ENCODE data around the gene AGAP5. TPM values are rescaled to one million over a fixed set of nuclear protein-coding genes. Genes with fewer than 3 reads are reported as not detected.
"Not testable (repeated sequence)": the region's sequence is repeated elsewhere in the genome, so short reads cannot be mapped to it uniquely, and the experiment has no call there.

The AGAP5 gene
- total and polyA plus RNA-seq, 10 of the 15 experiments (the other 5 are each of a cell fraction or from before 2014, with no cell fraction given), result 0.68 to 8.5 (median 6.7) TPM; not detected in 1

- H3K79me2 ChIP-seq (ENCODE audit: control insufficient read depth, insufficient read depth, low read length); DNase-seq (ENCODE audit: low read depth, low spot score); SMC1A ChIA-PET (ENCODE audit: uncharacterized antibody, unreplicated experiment); H3K4me3 ChIP-seq; intact Hi-C loops (cut with micrococcal nuclease; ENCODE audit: unreplicated experiment); CTCF ChIA-PET; H3K4me2 ChIP-seq (ENCODE audit: control insufficient read depth, insufficient read depth); H3K4me1 ChIP-seq (ENCODE audit: control insufficient read depth, insufficient read depth, low read length); POLR2A ChIA-PET; H4K20me1 ChIP-seq (ENCODE audit: control insufficient read depth, insufficient read depth); H3K9ac ChIP-seq (ENCODE audit: control insufficient read depth, insufficient read depth, low read length); H3K27me3 ChIP-seq (replicated peaks in 1 of 2; ENCODE audit: control insufficient read depth in 2 of 2, insufficient read depth in 2 of 2, low read length in 1 of 2); H2AFZ ChIP-seq (ENCODE audit: control insufficient read depth, low read depth, low read length); FAIRE-seq; H3K9me3 ChIP-seq (replicated peaks; ENCODE audit: control insufficient read depth, insufficient read depth, low read length); ATAC-seq; RAD21 ChIA-PET (ENCODE audit: unreplicated experiment); in situ Hi-C loops (cut with MboI); H3K27ac ChIP-seq (ENCODE audit: control insufficient read depth, insufficient read depth): not testable (repeated sequence)
- 75% methylated on average over 3 of the region's 3 CpGs for WGBS (ENCODE audit: insufficient coverage, insufficient replicate concordance, low lambda C conversion rate, missing lambda C conversion rate)
- peaks cover 0 to 13% of the 10 kb centered on the region in 2 experiments; a peak in 3 of 4 replicates for H3K36me3 ChIP-seq (ENCODE audit: control insufficient read depth in 2 of 2, insufficient read depth in 2 of 2, low read length in 1 of 2)
- TSS peak; percentile 9 for BruUV-seq (replicated peaks)
These were observed 16.6 kb upstream of the AGAP5 start for GRCh38 chr10:73714483-73714882.

- H3K4me2 ChIP-seq (ENCODE audit: control insufficient read depth, insufficient read depth); H3K27me3 ChIP-seq (replicated peaks in 1 of 2; ENCODE audit: control insufficient read depth in 2 of 2, insufficient read depth in 2 of 2, low read length in 1 of 2); POLR2A ChIA-PET; RAD21 ChIA-PET (ENCODE audit: unreplicated experiment); H3K9me3 ChIP-seq (replicated peaks; ENCODE audit: control insufficient read depth, insufficient read depth, low read length); H3K4me1 ChIP-seq (ENCODE audit: control insufficient read depth, insufficient read depth, low read length); FAIRE-seq; H3K27ac ChIP-seq (ENCODE audit: control insufficient read depth, insufficient read depth); H3K79me2 ChIP-seq (ENCODE audit: control insufficient read depth, insufficient read depth, low read length); H4K20me1 ChIP-seq (ENCODE audit: control insufficient read depth, insufficient read depth); intact Hi-C loops (cut with micrococcal nuclease; ENCODE audit: unreplicated experiment); BruUV-seq (replicated peaks); DNase-seq (ENCODE audit: low read depth, low spot score); H2AFZ ChIP-seq (ENCODE audit: control insufficient read depth, low read depth, low read length); in situ Hi-C loops (cut with MboI); SMC1A ChIA-PET (ENCODE audit: uncharacterized antibody, unreplicated experiment); H3K4me3 ChIP-seq; CTCF ChIA-PET; ATAC-seq; H3K9ac ChIP-seq (ENCODE audit: control insufficient read depth, insufficient read depth, low read length): not testable (repeated sequence)
- 100% methylated on average over 3 of the region's 3 CpGs for WGBS (ENCODE audit: insufficient coverage, insufficient replicate concordance, low lambda C conversion rate, missing lambda C conversion rate)
- H3K36me3 ChIP-seq (ENCODE audit: control insufficient read depth in 2 of 2, insufficient read depth in 2 of 2, low read length in 1 of 2), result peaks cover 0 to 13% of the 10 kb centered on the region in 2 experiments; a peak in 3 of 4 replicates
These were observed 16.0 kb upstream of the AGAP5 start for GRCh38 chr10:73713912-73714311.

- H3K36me3 ChIP-seq (ENCODE audit: control insufficient read depth in 2 of 2, insufficient read depth in 2 of 2, low read length in 1 of 2); H3K4me2 ChIP-seq (ENCODE audit: control insufficient read depth, insufficient read depth); SMC1A ChIA-PET (ENCODE audit: uncharacterized antibody, unreplicated experiment); BruUV-seq (replicated peaks); H3K4me3 ChIP-seq; RAD21 ChIA-PET (ENCODE audit: unreplicated experiment); H3K79me2 ChIP-seq (ENCODE audit: control insufficient read depth, insufficient read depth, low read length); H3K27me3 ChIP-seq (replicated peaks in 1 of 2; ENCODE audit: control insufficient read depth in 2 of 2, insufficient read depth in 2 of 2, low read length in 1 of 2); intact Hi-C loops (cut with micrococcal nuclease; ENCODE audit: unreplicated experiment); H3K27ac ChIP-seq (ENCODE audit: control insufficient read depth, insufficient read depth); in situ Hi-C loops (cut with MboI); H3K9me3 ChIP-seq (replicated peaks; ENCODE audit: control insufficient read depth, insufficient read depth, low read length); H2AFZ ChIP-seq (ENCODE audit: control insufficient read depth, low read depth, low read length); DNase-seq (ENCODE audit: low read depth, low spot score); ATAC-seq; POLR2A ChIA-PET; CTCF ChIA-PET; H3K4me1 ChIP-seq (ENCODE audit: control insufficient read depth, insufficient read depth, low read length); H4K20me1 ChIP-seq (ENCODE audit: control insufficient read depth, insufficient read depth); H3K9ac ChIP-seq (ENCODE audit: control insufficient read depth, insufficient read depth, low read length); FAIRE-seq: not testable (repeated sequence)
- WGBS (ENCODE audit: insufficient coverage, insufficient replicate concordance, low lambda C conversion rate, missing lambda C conversion rate), result 97% methylated on average over 5 of the region's 5 CpGs
These were observed 13.8 kb upstream of the AGAP5 start for GRCh38 chr10:73711683-73712082.

- CTCF ChIA-PET; H3K4me3 ChIP-seq; BruUV-seq (replicated peaks); H3K27ac ChIP-seq (ENCODE audit: control insufficient read depth, insufficient read depth); in situ Hi-C loops (cut with MboI); H3K27me3 ChIP-seq (replicated peaks in 1 of 2; ENCODE audit: control insufficient read depth in 2 of 2, insufficient read depth in 2 of 2, low read length in 1 of 2); SMC1A ChIA-PET (ENCODE audit: uncharacterized antibody, unreplicated experiment); H3K79me2 ChIP-seq (ENCODE audit: control insufficient read depth, insufficient read depth, low read length); H3K9me3 ChIP-seq (replicated peaks; ENCODE audit: control insufficient read depth, insufficient read depth, low read length); DNase-seq (ENCODE audit: low read depth, low spot score); H4K20me1 ChIP-seq (ENCODE audit: control insufficient read depth, insufficient read depth); H3K4me2 ChIP-seq (ENCODE audit: control insufficient read depth, insufficient read depth); H3K36me3 ChIP-seq (ENCODE audit: control insufficient read depth in 2 of 2, insufficient read depth in 2 of 2, low read length in 1 of 2); H2AFZ ChIP-seq (ENCODE audit: control insufficient read depth, low read depth, low read length); H3K9ac ChIP-seq (ENCODE audit: control insufficient read depth, insufficient read depth, low read length); ATAC-seq; RAD21 ChIA-PET (ENCODE audit: unreplicated experiment); FAIRE-seq; H3K4me1 ChIP-seq (ENCODE audit: control insufficient read depth, insufficient read depth, low read length); POLR2A ChIA-PET; intact Hi-C loops (cut with micrococcal nuclease; ENCODE audit: unreplicated experiment): not testable (repeated sequence)
- WGBS (ENCODE audit: insufficient coverage, insufficient replicate concordance, low lambda C conversion rate, missing lambda C conversion rate), result 100% methylated on average over 1 of the region's 1 CpG
These were observed 10.2 kb upstream of the AGAP5 start for GRCh38 chr10:73708122-73708521.
